GM19043 (cell line): ENCODE measurements around the gene SLC9A8.

Experiments
- ATAC-seq: cut with Tn5 transposase; IDR thresholded peaks from one replicate; pipeline ENCODE4 v1.9.1; 2021; ENCODE audit warnings: low read depth; ENCODE audit not compliant: unreplicated experiment

SLC9A8 gene

GRCh38 chr20:49811825-49812506, 662 bp upstream of the SLC9A8 start:
- no peak for ATAC-seq

GRCh38 chr20:49813305-49813974, 812 bp downstream of the SLC9A8 start:
- no peak for ATAC-seq

GRCh38 chr20:49814057-49814694, 1.5 kb downstream of the SLC9A8 start:
- ATAC-seq, result no peak

GRCh38 chr20:49818816-49819215, 6.2 kb downstream of the SLC9A8 start:
- no peak for ATAC-seq

GRCh38 chr20:49819702-49820101, 7.1 kb downstream of the SLC9A8 start:
- ATAC-seq, result no peak

- ATAC-seq, result no peak
Measured at GRCh38 chr20:49821381-49821780, 8.8 kb downstream of the SLC9A8 start.

- no peak for ATAC-seq
Measured at GRCh38 chr20:49821870-49822331, 9.3 kb downstream of the SLC9A8 start.

GRCh38 chr20:49823152-49823847, 10.7 kb downstream of the SLC9A8 start:
- no peak for ATAC-seq

- no peak for ATAC-seq
Measured at GRCh38 chr20:49824206-49824605, 11.6 kb downstream of the SLC9A8 start.

GRCh38 chr20:49825521-49826033, 12.9 kb downstream of the SLC9A8 start:
- no peak for ATAC-seq

- ATAC-seq, result no peak
Measured at GRCh38 chr20:49831022-49831769, 18.6 kb downstream of the SLC9A8 start.

- no peak for ATAC-seq
Measured at GRCh38 chr20:49831770-49832631, 19.4 kb downstream of the SLC9A8 start.

- no peak for ATAC-seq
Measured at GRCh38 chr20:49832632-49833327, 20.2 kb downstream of the SLC9A8 start.

- ATAC-seq, result no peak
Measured at GRCh38 chr20:49833483-49833882, 20.9 kb downstream of the SLC9A8 start.

- no peak for ATAC-seq
Measured at GRCh38 chr20:49835031-49835430, 22.4 kb downstream of the SLC9A8 start.

GRCh38 chr20:49838546-49838945, 25.9 kb downstream of the SLC9A8 start:
- no peak for ATAC-seq

- no peak for ATAC-seq
Measured at GRCh38 chr20:49843139-49843538, 30.5 kb downstream of the SLC9A8 start.

GRCh38 chr20:49843770-49844380, 31.2 kb downstream of the SLC9A8 start:
- ATAC-seq, result no peak
